Mesenchymal stem cell (in vitro differentiated cells and primary cell): Measurements from ENCODE around the gene TTLL11.

ENCODE experiments used
- DNase-seq: peaks from one replicate; pipeline ENCODE4 v3.0.0-alpha.2; 2013
- H2AFZ ChIP-seq: one replicate; pipeline ENCODE4 v1.6.1; 2013; ENCODE audit warnings: low read depth, mild to moderate bottlenecking, control low read depth, inconsistent platforms, low read length, moderate library complexity
- H2AK5ac ChIP-seq: 2 replicates; pipeline ENCODE4 v1.6.1; 2013; ENCODE audit warnings: low read length, moderate library complexity, mild to moderate bottlenecking, inconsistent platforms; ENCODE audit not compliant: severe bottlenecking
- H2BK120ac ChIP-seq: one replicate; pipeline ENCODE4 v1.6.1; 2013; ENCODE audit warnings: low read depth, mild to moderate bottlenecking, inconsistent platforms, low read length, moderate library complexity
- H2BK12ac ChIP-seq, 2 experiments: one replicate each; pipeline ENCODE4 v1.6.1; 2013; ENCODE audit warnings: inconsistent platforms in 2 of 2, low read length in 2 of 2, mild to moderate bottlenecking in 2 of 2, moderate library complexity in 2 of 2, control low read depth in 1 of 2
- H2BK15ac ChIP-seq: one replicate; pipeline ENCODE4 v1.6.1; 2013; ENCODE audit warnings: mild to moderate bottlenecking, low read depth, inconsistent platforms; ENCODE audit not compliant: poor library complexity, severe bottlenecking
- H2BK5ac ChIP-seq: 2 replicates; pipeline ENCODE4 v1.6.1; 2013; ENCODE audit warnings: low read depth, mild to moderate bottlenecking, low read length, control low read depth, inconsistent platforms; ENCODE audit not compliant: poor library complexity, severe bottlenecking
- H3K14ac ChIP-seq, 2 experiments: one replicate each; pipeline ENCODE4 v1.6.1; 2013; ENCODE audit warnings: inconsistent platforms in 2 of 2, low read length in 2 of 2, control low read depth in 1 of 2, mild to moderate bottlenecking in 1 of 2, moderate library complexity in 1 of 2
- H3K18ac ChIP-seq, 2 experiments: one replicate each; pipeline ENCODE4 v1.6.1; 2013; ENCODE audit warnings: inconsistent platforms in 2 of 2, low read length in 2 of 2, control low read depth in 1 of 2, low read depth in 1 of 2, mild to moderate bottlenecking in 1 of 2
- H3K23ac ChIP-seq, 2 experiments: one replicate each; pipeline ENCODE4 v1.6.1; 2013; ENCODE audit warnings: inconsistent platforms in 2 of 2, low read length in 2 of 2, mild to moderate bottlenecking in 2 of 2, moderate library complexity in 2 of 2, control low read depth in 1 of 2
- H3K27ac ChIP-seq: 2 replicates; pipeline ENCODE4 v1.5.1; 2013; ENCODE audit warnings: mild to moderate bottlenecking, moderate library complexity, low read length, control low read depth, inconsistent platforms; ENCODE audit not compliant: poor library complexity, severe bottlenecking
- H3K27me3 ChIP-seq, 2 experiments: 2 replicates each; pipeline versions ENCODE4 v1.6.1 to v1.7.0; 2013; ENCODE audit warnings: low read length in 2 of 2, mild to moderate bottlenecking in 2 of 2, moderate library complexity in 2 of 2, control low read depth in 1 of 2, inconsistent platforms in 1 of 2; ENCODE audit not compliant: control insufficient read depth in 1 of 2, insufficient read depth in 1 of 2
- H3K36me3 ChIP-seq, 2 experiments: 2 replicates each; pipeline versions ENCODE4 v1.6.1 to v1.7.0; 2013; ENCODE audit warnings: low read length in 2 of 2, control low read depth in 1 of 2, inconsistent platforms in 1 of 2, low read depth in 1 of 2, mild to moderate bottlenecking in 1 of 2; ENCODE audit not compliant: insufficient read depth in 2 of 2, control insufficient read depth in 1 of 2
- H3K4ac ChIP-seq, 2 experiments: one replicate each; pipeline ENCODE4 v1.6.1; 2013; ENCODE audit warnings: inconsistent platforms in 2 of 2, low read length in 2 of 2, mild to moderate bottlenecking in 2 of 2, moderate library complexity in 2 of 2, control low read depth in 1 of 2, low read depth in 1 of 2
- H3K4me1 ChIP-seq: 2 replicates; pipeline ENCODE4 v1.6.1; 2013; ENCODE audit warnings: low read depth, low read length, control low read depth; ENCODE audit not compliant: control insufficient read depth, insufficient read depth
- H3K4me2 ChIP-seq: 2 replicates; pipeline ENCODE4 v1.6.1; 2013; ENCODE audit warnings: low read length, mild to moderate bottlenecking, inconsistent platforms; ENCODE audit not compliant: poor library complexity, severe bottlenecking
- H3K4me3 ChIP-seq, 2 experiments: 2 replicates each; pipeline versions ENCODE4 v1.5.1 to v1.7.0; 2013; ENCODE audit warnings: low read length in 2 of 2, mild to moderate bottlenecking in 2 of 2, control low read depth in 1 of 2, low read depth in 1 of 2; ENCODE audit not compliant: insufficient read depth in 1 of 2
- H3K79me1 ChIP-seq: replicated peaks from 2 replicates; pipeline ENCODE4 v1.6.1; 2013; ENCODE audit warnings: mild to moderate bottlenecking, control low read depth, low read length, inconsistent platforms; ENCODE audit not compliant: poor library complexity, severe bottlenecking
- H3K9ac ChIP-seq: 2 replicates; pipeline ENCODE4 v1.7.0; 2013; ENCODE audit warnings: mild to moderate bottlenecking, low read length, moderate library complexity
- H3K9me3 ChIP-seq: 2 replicates; pipeline ENCODE4 v1.7.0; 2013; ENCODE audit warnings: mild to moderate bottlenecking, low read length; ENCODE audit not compliant: control insufficient read depth
- H4K8ac ChIP-seq: one replicate; pipeline ENCODE4 v1.6.1; 2013; ENCODE audit warnings: inconsistent platforms, mild to moderate bottlenecking, low read length, moderate library complexity
- H4K91ac ChIP-seq: one replicate; pipeline ENCODE4 v1.6.1; 2013; ENCODE audit warnings: mild to moderate bottlenecking, low read length, inconsistent platforms
- WGBS: methylation state at CpG from one replicate; pipeline ENCODE4 v1.1.7; 2013; ENCODE audit warnings: mixed read lengths; 5-methylcytosine and 5-hydroxymethylcytosine counted together

The TTLL11 gene

DNA sequence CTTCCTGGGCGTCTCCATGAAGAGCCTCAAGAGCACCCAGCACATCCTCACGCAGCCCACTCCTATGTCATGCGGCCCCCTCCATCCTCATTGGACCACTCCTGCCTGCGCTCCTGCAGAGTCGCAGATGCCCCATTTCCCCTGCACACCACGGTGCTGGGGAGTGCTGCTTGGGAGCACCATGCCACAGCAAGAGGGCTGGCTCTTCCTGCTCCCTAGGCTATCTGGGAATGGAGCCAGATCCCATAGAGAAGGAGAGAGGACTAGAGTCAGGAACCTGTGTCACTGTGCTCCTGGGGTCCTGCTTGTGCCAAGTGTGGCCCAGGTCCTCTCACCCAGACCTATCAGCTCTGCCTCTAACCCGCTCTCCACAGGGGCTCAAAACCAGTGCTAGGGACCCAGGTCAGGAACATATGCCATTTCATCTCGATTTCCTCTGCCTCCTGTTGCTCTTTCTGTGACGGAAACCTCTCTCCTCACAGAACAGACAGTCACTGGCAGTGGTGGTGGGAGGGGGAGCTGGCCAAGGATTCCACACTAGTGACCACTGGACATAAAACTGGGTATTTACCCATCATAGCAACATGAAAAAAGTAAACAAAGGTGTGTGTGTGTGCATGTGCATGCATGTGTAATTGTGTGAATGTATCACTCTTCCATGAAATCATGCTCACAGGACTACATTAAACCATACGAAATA is 178.4 kb downstream of the TTLL11 start:
- peaks cover 3% of the 10 kb centered on the region for H3K4me1 ChIP-seq
- H3K23ac ChIP-seq: no peak overlapping the region
- WGBS: 94% methylated on average over 8 of the region's 10 CpGs
- H2BK5ac ChIP-seq: no peak overlapping the region
- no peak overlapping the region for H3K9ac ChIP-seq
- no peak overlapping the region for H2BK12ac ChIP-seq
- H2BK120ac ChIP-seq: no peak overlapping the region
- no peak overlapping the region for H3K27ac ChIP-seq
- H4K91ac ChIP-seq: no peak overlapping the region
- no peak overlapping the region for H4K8ac ChIP-seq
- no peak overlapping the region for H3K4me2 ChIP-seq
- DNase-seq: no peak
- H3K4me3 ChIP-seq: no peak overlapping the region
- no peaks in the 10 kb centered on the region for H3K9me3 ChIP-seq
- no peaks in the 10 kb centered on the region for H3K79me1 ChIP-seq
- H2BK15ac ChIP-seq: no peak overlapping the region
- H3K4ac ChIP-seq: no peak overlapping the region
- peak overlapping the region in 1 of 2 experiments; percentile 9 for H3K14ac ChIP-seq
- no peaks in the 10 kb centered on the region for H3K27me3 ChIP-seq
- no peak overlapping the region for H3K18ac ChIP-seq
- no peaks in the 10 kb centered on the region for H3K36me3 ChIP-seq
- no peak overlapping the region for H2AK5ac ChIP-seq
- H2AFZ ChIP-seq: no peak overlapping the region

- 84% methylated on average over 6 of the region's 6 CpGs for WGBS
- no peaks in the 10 kb centered on the region for H3K79me1 ChIP-seq
- no peak overlapping the region for H3K18ac ChIP-seq
- H3K4me1 ChIP-seq: peaks cover 3% of the 10 kb centered on the region
- no peak overlapping the region for H4K91ac ChIP-seq
- no peak overlapping the region for H3K9ac ChIP-seq
- no peak overlapping the region for H4K8ac ChIP-seq
- no peak overlapping the region for H2AFZ ChIP-seq
- no peak overlapping the region for H3K14ac ChIP-seq
- no peak overlapping the region for H3K4me3 ChIP-seq
- H2BK15ac ChIP-seq: no peak overlapping the region
- no peaks in the 10 kb centered on the region for H3K27me3 ChIP-seq
- no peak overlapping the region for H3K4me2 ChIP-seq
- no peak overlapping the region for H2BK120ac ChIP-seq
- H3K23ac ChIP-seq: no peak overlapping the region
- H3K36me3 ChIP-seq: no peaks in the 10 kb centered on the region
- no peak overlapping the region for H2BK12ac ChIP-seq
- no peak for DNase-seq
- no peaks in the 10 kb centered on the region for H3K9me3 ChIP-seq
- no peak overlapping the region for H2BK5ac ChIP-seq
- no peak overlapping the region for H2AK5ac ChIP-seq
- no peak overlapping the region for H3K27ac ChIP-seq
- H3K4ac ChIP-seq: no peak overlapping the region
These were observed 179.0 kb downstream of the TTLL11 start for GRCh38 chr9:121914017-121914595.

DNA sequence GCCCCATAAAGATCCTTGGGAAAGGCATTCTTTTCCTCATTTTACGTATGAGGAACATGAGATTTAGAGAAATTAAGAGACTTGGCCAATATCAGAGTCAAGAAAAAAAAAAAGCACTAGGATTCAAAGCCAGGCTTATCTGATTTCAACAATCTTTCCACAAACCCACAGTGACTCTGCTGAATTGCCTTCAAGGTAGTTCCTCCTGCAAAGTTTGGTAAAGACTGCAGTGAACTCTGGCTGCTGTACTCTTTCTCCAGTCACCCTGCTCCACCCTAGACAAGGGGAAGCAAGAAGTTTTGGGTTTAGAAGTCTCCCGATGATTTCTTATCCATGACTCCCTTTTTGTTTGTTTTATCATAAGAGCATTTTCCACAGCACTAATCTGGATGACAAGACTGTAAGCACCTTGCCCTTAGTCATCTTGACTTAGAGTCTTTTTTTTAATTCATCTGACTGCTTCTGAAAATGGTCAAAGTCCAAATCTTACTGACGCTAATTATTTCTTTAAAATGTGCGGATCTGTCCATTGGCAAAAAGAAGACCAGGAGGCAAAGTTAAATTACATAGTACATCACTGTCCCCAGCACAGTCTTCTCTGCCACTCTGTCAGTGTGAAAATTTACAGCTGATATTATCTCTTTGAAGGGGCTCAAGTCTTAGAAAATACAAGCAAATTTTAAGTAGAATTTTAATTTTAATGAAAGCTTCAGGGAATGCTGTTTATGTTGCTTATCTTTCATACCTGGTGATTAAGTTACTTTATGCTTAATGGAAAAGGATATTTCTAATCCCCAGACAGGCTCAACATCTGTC is 180.1 kb downstream of the TTLL11 start:
- Histone ChIP-seq H3K79me1 (no peaks in the 10 kb centered on the region), H3K4me2 (no peak overlapping the region), H3K4me3 (no peak overlapping the region), H3K14ac (no peak overlapping the region), H3K36me3 (no peaks in the 10 kb centered on the region), H3K23ac (no peak overlapping the region), H2BK12ac (no peak overlapping the region), H3K18ac (no peak overlapping the region), H4K91ac (no peak overlapping the region), H2BK15ac (no peak overlapping the region), H3K9ac (no peak overlapping the region), H2BK5ac (no peak overlapping the region), H4K8ac (no peak overlapping the region), H3K9me3 (no peaks in the 10 kb centered on the region), H3K4me1 (peaks cover 3% of the 10 kb centered on the region), H2BK120ac (no peak overlapping the region), H2AFZ (no peak overlapping the region), H2AK5ac (no peak overlapping the region), H3K27me3 (no peaks in the 10 kb centered on the region), H3K27ac (no peak overlapping the region), H3K4ac (no peak overlapping the region)
- 96% methylated on average over 4 of the region's 4 CpGs for WGBS
- no peak for DNase-seq

DNA sequence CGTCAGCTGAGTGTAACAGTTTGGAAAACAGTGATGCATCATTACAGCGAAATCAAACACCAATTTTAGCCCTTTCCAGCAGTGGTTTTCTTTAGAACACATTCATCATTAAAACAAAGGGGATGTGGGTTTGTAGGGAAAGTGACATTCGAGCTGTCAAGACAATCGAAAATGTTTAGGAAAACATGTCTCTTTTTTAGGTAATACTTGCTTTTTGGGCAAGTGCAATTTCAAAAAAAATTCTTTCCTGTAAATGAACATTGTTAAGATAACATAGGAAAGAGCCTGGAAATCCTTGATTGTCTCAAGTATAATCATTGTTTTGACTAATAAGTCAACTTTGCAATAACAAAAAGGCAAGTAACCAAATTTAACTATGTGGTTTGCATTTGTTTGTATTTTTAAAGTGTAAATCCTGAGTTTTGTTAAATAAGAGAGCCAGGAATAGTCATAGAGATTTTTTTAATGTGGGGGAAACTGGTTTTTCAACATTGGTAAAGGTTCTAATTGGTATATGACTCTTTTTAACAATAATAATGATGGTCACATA is 182.5 kb downstream of the TTLL11 start:
- no peak overlapping the region for H3K14ac ChIP-seq
- no peak overlapping the region for H2BK5ac ChIP-seq
- H3K27me3 ChIP-seq: no peaks in the 10 kb centered on the region
- no peak overlapping the region for H3K18ac ChIP-seq
- no peak overlapping the region for H2BK12ac ChIP-seq
- H3K4me3 ChIP-seq: no peak overlapping the region
- no peak overlapping the region for H2AFZ ChIP-seq
- no peaks in the 10 kb centered on the region for H3K79me1 ChIP-seq
- no peak overlapping the region for H3K9ac ChIP-seq
- no peak overlapping the region for H3K4ac ChIP-seq
- peaks cover 3% of the 10 kb centered on the region for H3K4me1 ChIP-seq
- no peak overlapping the region for H3K23ac ChIP-seq
- H3K36me3 ChIP-seq: no peaks in the 10 kb centered on the region
- H2BK15ac ChIP-seq: no peak overlapping the region
- WGBS: 86% methylated on average over 4 of the region's 4 CpGs
- no peak overlapping the region for H3K27ac ChIP-seq
- no peak overlapping the region for H4K8ac ChIP-seq
- DNase-seq: no peak
- H4K91ac ChIP-seq: no peak overlapping the region
- H3K4me2 ChIP-seq: no peak overlapping the region
- H3K9me3 ChIP-seq: no peaks in the 10 kb centered on the region
- no peak overlapping the region for H2AK5ac ChIP-seq
- H2BK120ac ChIP-seq: no peak overlapping the region
